ENCODE results near the gene SCYL1.

The SCYL1 gene

GRCh38 chr11:65528819-65529350, 4.0 kb downstream of the SCYL1 start:
- H3K4me1 ChIP-seq (ENCODE audit: control insufficient read depth, insufficient read depth, low read length): peaks cover 25% of the 10 kb centered on the region
- no peak overlapping the region for H3K27ac ChIP-seq (ENCODE audit: low read length)
- H3K27me3 ChIP-seq (ENCODE audit: control insufficient read depth in 1 of 2, insufficient read depth in 2 of 2, low read length in 2 of 2): no peaks in the 10 kb centered on the region
- no peak overlapping the region for H3K9ac ChIP-seq (ENCODE audit: low read length in 2 of 2)
- H3K36me3 ChIP-seq (ENCODE audit: control insufficient read depth in 2 of 2, insufficient read depth in 2 of 2, low read length in 2 of 2): peaks cover 32 to 44% of the 10 kb centered on the region in 2 donors
- H3K9me3 ChIP-seq (ENCODE audit: control insufficient read depth in 2 of 2, low read length in 2 of 2): no peaks in the 10 kb centered on the region
- no peak overlapping the region for H3K4me3 ChIP-seq (ENCODE audit: low read length in 2 of 2)

GRCh38 chr11:65529475-65530156, 4.7 kb downstream of the SCYL1 start:
- Histone ChIP-seq H3K27me3 (ENCODE audit: control insufficient read depth in 1 of 2, insufficient read depth in 2 of 2, low read length in 2 of 2) (no peaks in the 10 kb centered on the region), H3K27ac (ENCODE audit: low read length) (no peak overlapping the region), H3K36me3 (ENCODE audit: control insufficient read depth in 2 of 2, insufficient read depth in 2 of 2, low read length in 2 of 2) (peaks cover 32 to 46% of the 10 kb centered on the region in 2 donors)

GRCh38 chr11:65530157-65530496, 5.2 kb downstream of the SCYL1 start:
- H3K9ac ChIP-seq (ENCODE audit: low read length in 2 of 2): no peak overlapping the region
- H3K9me3 ChIP-seq (ENCODE audit: control insufficient read depth in 2 of 2, low read length in 2 of 2): no peaks in the 10 kb centered on the region

More at GRCh38 chr11:65529475-65530156, 4.7 kb downstream of the SCYL1 start:
- Histone ChIP-seq H3K4me3 (ENCODE audit: low read length in 2 of 2) (no peak overlapping the region), H3K4me1 (ENCODE audit: control insufficient read depth, insufficient read depth, low read length) (peaks cover 21% of the 10 kb centered on the region), H3K9me3 (ENCODE audit: control insufficient read depth in 2 of 2, low read length in 2 of 2) (no peaks in the 10 kb centered on the region), H3K9ac (ENCODE audit: low read length in 2 of 2) (no peak overlapping the region)

GRCh38 chr11:65532388-65533064, 7.6 kb downstream of the SCYL1 start:
- Histone ChIP-seq H3K27ac (ENCODE audit: low read length) (no peak overlapping the region), H3K36me3 (ENCODE audit: control insufficient read depth in 2 of 2, insufficient read depth in 2 of 2, low read length in 2 of 2) (peaks cover 30 to 54% of the 10 kb centered on the region in 2 donors), H3K9ac (ENCODE audit: low read length in 2 of 2) (no peak overlapping the region), H3K9me3 (ENCODE audit: control insufficient read depth in 2 of 2, low read length in 2 of 2) (no peaks in the 10 kb centered on the region), H3K4me3 (ENCODE audit: low read length in 2 of 2) (no peak overlapping the region), H3K27me3 (ENCODE audit: control insufficient read depth in 1 of 2, insufficient read depth in 2 of 2, low read length in 2 of 2) (no peaks in the 10 kb centered on the region), H3K4me1 (ENCODE audit: control insufficient read depth, insufficient read depth, low read length) (peaks cover 6% of the 10 kb centered on the region)

More at GRCh38 chr11:65530157-65530496, 5.2 kb downstream of the SCYL1 start:
- H3K4me3 ChIP-seq (ENCODE audit: low read length in 2 of 2): no peak overlapping the region
- H3K27ac ChIP-seq (ENCODE audit: low read length): no peak overlapping the region
- H3K4me1 ChIP-seq (ENCODE audit: control insufficient read depth, insufficient read depth, low read length): peaks cover 21% of the 10 kb centered on the region
- peaks cover 32 to 48% of the 10 kb centered on the region in 2 donors for H3K36me3 ChIP-seq (ENCODE audit: control insufficient read depth in 2 of 2, insufficient read depth in 2 of 2, low read length in 2 of 2)
- no peaks in the 10 kb centered on the region for H3K27me3 ChIP-seq (ENCODE audit: control insufficient read depth in 1 of 2, insufficient read depth in 2 of 2, low read length in 2 of 2)

- H3K36me3 ChIP-seq (ENCODE audit: control insufficient read depth in 2 of 2, insufficient read depth in 2 of 2, low read length in 2 of 2): peaks cover 29 to 41% of the 10 kb centered on the region in 2 donors
- H3K27me3 ChIP-seq (ENCODE audit: control insufficient read depth in 1 of 2, insufficient read depth in 2 of 2, low read length in 2 of 2): no peaks in the 10 kb centered on the region
Observed at GRCh38 chr11:65535102-65535501, 10.2 kb downstream of the SCYL1 start.

GRCh38 chr11:65536412-65537295, 11.8 kb downstream of the SCYL1 start:
- H3K4me1 ChIP-seq (ENCODE audit: control insufficient read depth, insufficient read depth, low read length): peaks cover 25% of the 10 kb centered on the region
- H3K27ac ChIP-seq (ENCODE audit: low read length): peak overlapping the region; percentile 11
- H3K36me3 ChIP-seq (ENCODE audit: control insufficient read depth in 2 of 2, insufficient read depth in 2 of 2, low read length in 2 of 2): peaks cover 15 to 26% of the 10 kb centered on the region in 2 donors
- no peaks in the 10 kb centered on the region for H3K27me3 ChIP-seq (ENCODE audit: control insufficient read depth in 1 of 2, insufficient read depth in 2 of 2, low read length in 2 of 2)
- no peak overlapping the region for H3K9ac ChIP-seq (ENCODE audit: low read length in 2 of 2)
- H3K9me3 ChIP-seq (ENCODE audit: control insufficient read depth in 2 of 2, low read length in 2 of 2): no peaks in the 10 kb centered on the region
- no peak overlapping the region for H3K4me3 ChIP-seq (ENCODE audit: low read length in 2 of 2)

More at GRCh38 chr11:65535102-65535501, 10.2 kb downstream of the SCYL1 start:
- Histone ChIP-seq H3K4me3 (ENCODE audit: low read length in 2 of 2) (no peak overlapping the region), H3K9ac (ENCODE audit: low read length in 2 of 2) (no peak overlapping the region), H3K9me3 (ENCODE audit: control insufficient read depth in 2 of 2, low read length in 2 of 2) (no peaks in the 10 kb centered on the region), H3K4me1 (ENCODE audit: control insufficient read depth, insufficient read depth, low read length) (peaks cover 10% of the 10 kb centered on the region), H3K27ac (ENCODE audit: low read length) (no peak overlapping the region)

- Histone ChIP-seq H3K9me3 (ENCODE audit: control insufficient read depth in 2 of 2, low read length in 2 of 2) (no peaks in the 10 kb centered on the region), H3K4me3 (ENCODE audit: low read length in 2 of 2) (no peak overlapping the region), H3K27ac (ENCODE audit: low read length) (peak overlapping the region; percentile 11), H3K4me1 (ENCODE audit: control insufficient read depth, insufficient read depth, low read length) (peaks cover 29% of the 10 kb centered on the region), H3K27me3 (ENCODE audit: control insufficient read depth in 1 of 2, insufficient read depth in 2 of 2, low read length in 2 of 2) (no peaks in the 10 kb centered on the region), H3K36me3 (ENCODE audit: control insufficient read depth in 2 of 2, insufficient read depth in 2 of 2, low read length in 2 of 2) (peaks cover 13 to 23% of the 10 kb centered on the region in 2 donors), H3K9ac (ENCODE audit: low read length in 2 of 2) (no peak overlapping the region)
Observed at GRCh38 chr11:65537296-65537597, 12.4 kb downstream of the SCYL1 start.

GRCh38 chr11:65537620-65538231, 12.8 kb downstream of the SCYL1 start:
- Histone ChIP-seq H3K27ac (ENCODE audit: low read length) (peak overlapping the region; percentile 11), H3K9ac (ENCODE audit: low read length in 2 of 2) (no peak overlapping the region), H3K4me1 (ENCODE audit: control insufficient read depth, insufficient read depth, low read length) (peaks cover 29% of the 10 kb centered on the region), H3K9me3 (ENCODE audit: control insufficient read depth in 2 of 2, low read length in 2 of 2) (no peaks in the 10 kb centered on the region), H3K27me3 (ENCODE audit: control insufficient read depth in 1 of 2, insufficient read depth in 2 of 2, low read length in 2 of 2) (no peaks in the 10 kb centered on the region), H3K4me3 (ENCODE audit: low read length in 2 of 2) (no peak overlapping the region), H3K36me3 (ENCODE audit: control insufficient read depth in 2 of 2, insufficient read depth in 2 of 2, low read length in 2 of 2) (peaks cover 10 to 21% of the 10 kb centered on the region in 2 donors)

- Histone ChIP-seq H3K27me3 (ENCODE audit: control insufficient read depth in 1 of 2, insufficient read depth in 2 of 2, low read length in 2 of 2) (no peaks in the 10 kb centered on the region), H3K4me1 (ENCODE audit: control insufficient read depth, insufficient read depth, low read length) (peaks cover 29% of the 10 kb centered on the region), H3K9me3 (ENCODE audit: control insufficient read depth in 2 of 2, low read length in 2 of 2) (no peaks in the 10 kb centered on the region), H3K9ac (ENCODE audit: low read length in 2 of 2) (no peak overlapping the region), H3K27ac (ENCODE audit: low read length) (no peak overlapping the region), H3K36me3 (ENCODE audit: control insufficient read depth in 2 of 2, insufficient read depth in 2 of 2, low read length in 2 of 2) (peaks cover 13 to 16% of the 10 kb centered on the region in 2 donors), H3K4me3 (ENCODE audit: low read length in 2 of 2) (no peak overlapping the region)
Observed at GRCh38 chr11:65538232-65538914, 13.5 kb downstream of the SCYL1 start.
